ENCODE data around the gene SUGCT. TPM values are rescaled to one million over a fixed set of nuclear protein-coding genes. Genes with fewer than 3 reads are reported as not detected.

SUGCT gene
- total and polyA plus RNA-seq, 7 donors, result 2.4 to 7.3 (median 3.2) TPM

DNA sequence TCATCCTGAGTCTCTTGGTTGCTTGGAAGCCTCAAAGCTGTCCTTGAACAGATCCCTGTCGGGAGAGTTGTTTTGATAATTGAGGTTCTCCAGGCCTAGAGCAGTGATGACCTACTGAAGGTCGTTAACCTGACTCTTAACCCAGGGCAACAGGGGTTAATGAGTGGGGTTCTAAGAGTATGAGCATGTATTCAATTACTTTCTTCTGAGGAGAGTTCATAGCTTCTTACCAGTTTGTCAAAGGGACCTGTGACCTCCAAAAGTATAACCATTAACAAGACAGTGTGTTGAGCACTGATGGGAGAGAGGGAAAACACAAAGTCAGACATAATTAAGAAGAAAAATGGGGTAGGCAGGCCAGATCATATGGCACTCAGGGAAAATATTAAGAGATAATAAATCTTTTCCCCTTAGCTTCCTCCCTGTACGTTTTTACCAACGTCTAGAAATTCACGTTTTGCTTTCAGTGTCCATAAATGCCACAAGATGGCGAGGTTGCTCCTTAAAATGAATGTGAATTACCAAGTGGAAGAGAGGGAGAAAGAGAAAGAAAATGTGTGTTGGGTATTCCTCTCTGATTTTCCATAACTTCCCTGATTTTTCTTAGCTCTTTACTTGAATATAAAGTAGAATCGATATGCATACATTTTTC, 97.6 kb downstream of the SUGCT start:
- intact Hi-C loops (cut with DNase I), result no loop called here
- DNase-seq (no peak), ATAC-seq (no peak)
- no peaks in the 10 kb centered on the region for H3K36me3 ChIP-seq (ENCODE audit: insufficient read depth in 1 of 2, low read depth in 1 of 2)
- H3K27ac ChIP-seq, result no peak overlapping the region
- no peaks in the 10 kb centered on the region for H3K4me1 ChIP-seq
- TF ChIP-seq, protein P1, sequence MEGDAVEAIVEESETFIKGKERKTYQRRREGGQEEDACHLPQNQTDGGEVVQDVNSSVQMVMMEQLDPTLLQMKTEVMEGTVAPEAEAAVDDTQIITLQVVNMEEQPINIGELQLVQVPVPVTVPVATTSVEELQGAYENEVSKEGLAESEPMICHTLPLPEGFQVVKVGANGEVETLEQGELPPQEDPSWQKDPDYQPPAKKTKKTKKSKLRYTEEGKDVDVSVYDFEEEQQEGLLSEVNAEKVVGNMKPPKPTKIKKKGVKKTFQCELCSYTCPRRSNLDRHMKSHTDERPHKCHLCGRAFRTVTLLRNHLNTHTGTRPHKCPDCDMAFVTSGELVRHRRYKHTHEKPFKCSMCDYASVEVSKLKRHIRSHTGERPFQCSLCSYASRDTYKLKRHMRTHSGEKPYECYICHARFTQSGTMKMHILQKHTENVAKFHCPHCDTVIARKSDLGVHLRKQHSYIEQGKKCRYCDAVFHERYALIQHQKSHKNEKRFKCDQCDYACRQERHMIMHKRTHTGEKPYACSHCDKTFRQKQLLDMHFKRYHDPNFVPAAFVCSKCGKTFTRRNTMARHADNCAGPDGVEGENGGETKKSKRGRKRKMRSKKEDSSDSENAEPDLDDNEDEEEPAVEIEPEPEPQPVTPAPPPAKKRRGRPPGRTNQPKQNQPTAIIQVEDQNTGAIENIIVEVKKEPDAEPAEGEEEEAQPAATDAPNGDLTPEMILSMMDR (IDR thresholded peaks at IDR 0.05), result no peak
- no peak overlapping the region for H3K4me3 ChIP-seq
- 37 to 38% (median 38%) methylated on average over 7 of the region's 7 CpGs for WGBS, 3 donors
- H3K27me3 ChIP-seq (ENCODE audit: insufficient read depth in 3 of 3, low read length in 2 of 3), result no peaks in the 10 kb centered on the region
- H3K9me3 ChIP-seq, result no peaks in the 10 kb centered on the region

DNA sequence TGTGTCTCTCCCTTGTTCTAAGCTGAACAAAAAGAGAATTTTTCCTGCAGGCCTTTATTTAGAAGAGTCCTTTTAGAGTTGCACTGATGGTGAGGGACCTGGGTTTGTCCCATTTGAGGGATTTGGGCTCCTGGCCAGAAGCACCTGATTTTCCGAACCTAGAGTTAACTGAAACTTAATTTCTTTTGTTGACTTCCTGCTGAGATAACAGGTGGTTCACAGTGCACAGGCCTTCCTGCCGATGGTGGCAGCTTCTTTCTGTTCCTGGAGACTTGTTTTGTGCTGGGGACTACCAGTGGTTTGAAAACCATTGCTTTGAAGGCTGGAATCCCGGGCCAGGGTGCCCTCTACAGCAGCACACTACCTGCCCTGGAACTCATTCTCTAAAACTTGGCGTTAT, 99.2 kb downstream of the SUGCT start:
- intact Hi-C loops (cut with DNase I), result no loop called here
- H3K4me3 ChIP-seq, result no peak overlapping the region
- ATAC-seq (no peak), DNase-seq (no peak)
- no peaks in the 10 kb centered on the region for H3K9me3 ChIP-seq
- 63 to 69% (median 64%) methylated on average over 4 of the region's 4 CpGs for WGBS, 3 donors
- no peaks in the 10 kb centered on the region for H3K36me3 ChIP-seq (ENCODE audit: insufficient read depth in 1 of 2, low read depth in 1 of 2)
- H3K27ac ChIP-seq, result no peak overlapping the region
- no peaks in the 10 kb centered on the region for H3K27me3 ChIP-seq (ENCODE audit: insufficient read depth in 3 of 3, low read length in 2 of 3)
- TF ChIP-seq, protein P1 (IDR thresholded peaks at IDR 0.05), result no peak
- no peaks in the 10 kb centered on the region for H3K4me1 ChIP-seq

DNA sequence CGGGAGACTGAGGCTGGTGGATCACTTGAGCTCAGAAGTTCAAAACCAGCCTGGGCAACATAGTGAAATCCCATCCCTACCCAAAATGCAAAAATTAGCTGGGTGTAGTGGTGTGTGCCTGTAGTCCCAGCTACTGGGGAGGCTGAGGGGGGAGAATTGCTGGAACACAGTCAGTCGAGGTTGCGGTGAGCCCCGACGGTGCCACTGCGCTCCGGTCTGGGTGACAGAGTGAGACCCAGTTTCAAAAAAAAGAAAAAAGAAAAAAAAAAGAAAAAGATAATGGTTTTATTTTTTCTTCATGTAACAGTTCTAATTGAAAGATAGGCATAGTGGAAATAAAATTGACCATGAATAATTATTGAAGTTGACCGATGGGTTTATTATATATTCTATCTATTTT, 99.9 kb downstream of the SUGCT start:
- Histone ChIP-seq H3K36me3 (ENCODE audit: insufficient read depth in 1 of 2, low read depth in 1 of 2) (no peaks in the 10 kb centered on the region), H3K4me3 (no peak overlapping the region), H3K4me1 (no peaks in the 10 kb centered on the region), H3K27me3 (ENCODE audit: insufficient read depth in 3 of 3, low read length in 2 of 3) (no peaks in the 10 kb centered on the region), H3K9me3 (no peaks in the 10 kb centered on the region), H3K27ac (no peak overlapping the region)
- ATAC-seq (no peak), DNase-seq (no peak)
- 94 to 98% (median 94%) methylated on average over 8 of the region's 8 CpGs for WGBS, 3 donors
- TF ChIP-seq, protein P1 (IDR thresholded peaks at IDR 0.05), result no peak
- intact Hi-C loops (cut with DNase I), result no loop called here

DNA sequence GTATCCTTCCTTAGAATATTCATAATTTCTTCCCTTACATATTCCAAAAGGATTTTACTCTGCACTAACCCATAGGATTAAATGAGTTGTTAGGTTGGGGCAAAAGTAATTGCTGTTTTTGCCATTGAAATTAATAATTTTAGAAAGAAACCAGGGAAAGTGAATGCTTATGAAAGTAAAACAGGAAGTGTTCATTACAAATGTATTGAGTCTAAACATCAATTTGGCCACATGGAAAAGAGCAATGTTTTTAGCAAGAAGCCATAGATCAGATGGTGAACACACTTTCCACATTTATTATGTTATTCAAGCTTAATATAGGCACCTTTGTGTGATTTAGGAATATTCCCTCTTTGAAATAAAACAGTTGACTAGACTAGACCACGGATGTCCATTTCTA, 102.9 kb downstream of the SUGCT start:
- TF ChIP-seq, protein P1 (IDR thresholded peaks at IDR 0.05), result no peak
- no peak for ATAC-seq
- no peaks in the 10 kb centered on the region for H3K36me3 ChIP-seq (ENCODE audit: insufficient read depth in 1 of 2, low read depth in 1 of 2)

DNA sequence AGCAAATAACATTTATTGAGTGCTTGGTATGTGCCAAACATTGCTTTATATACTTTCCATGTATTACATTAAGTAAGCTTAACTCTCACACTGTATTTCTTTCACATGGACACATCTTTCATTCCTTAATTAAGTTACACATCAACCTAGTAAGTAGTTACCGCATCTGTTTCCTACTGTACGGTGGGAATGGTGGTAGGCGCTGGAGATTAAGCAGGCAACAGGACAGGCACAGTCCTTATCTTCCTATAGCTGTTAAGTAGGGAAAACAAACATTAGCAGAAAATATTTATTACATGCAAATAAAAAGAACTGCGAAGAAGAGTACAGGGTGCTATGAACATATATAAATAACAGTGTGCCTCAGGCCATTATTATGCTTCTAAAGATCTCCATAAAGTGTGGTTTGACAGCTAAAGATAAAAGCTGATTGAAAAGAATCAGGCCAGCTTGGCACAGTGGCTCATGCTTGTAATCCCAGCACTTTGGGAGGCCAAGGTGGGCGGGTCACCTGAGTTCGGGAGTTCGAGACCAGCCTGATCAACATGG, 105.0 kb downstream of the SUGCT start:
- 92 to 93% (median 93%) methylated on average over 7 of the region's 7 CpGs for WGBS, 3 donors
- TF ChIP-seq, protein P1 (IDR thresholded peaks at IDR 0.05), result no peak
- no peaks in the 10 kb centered on the region for H3K27me3 ChIP-seq (ENCODE audit: insufficient read depth in 3 of 3, low read length in 2 of 3)

More for the DNA sequence above, 102.9 kb downstream of the SUGCT start:
- no peak for DNase-seq
- intact Hi-C loops (cut with DNase I), result no loop called here
- no peak overlapping the region for H3K27ac ChIP-seq
- no peak overlapping the region for H3K4me3 ChIP-seq
- WGBS, 3 donors, result 89 to 96% (median 95%) methylated on average over 1 of the region's 1 CpG
- H3K27me3 ChIP-seq (ENCODE audit: insufficient read depth in 3 of 3, low read length in 2 of 3), result no peaks in the 10 kb centered on the region
- no peaks in the 10 kb centered on the region for H3K4me1 ChIP-seq
- no peaks in the 10 kb centered on the region for H3K9me3 ChIP-seq

More for the DNA sequence above, 105.0 kb downstream of the SUGCT start:
- H3K27ac ChIP-seq, result no peak overlapping the region
- no peak overlapping the region for H3K4me3 ChIP-seq
- intact Hi-C loops (cut with DNase I), result no loop called here
- H3K4me1 ChIP-seq, result no peaks in the 10 kb centered on the region
- DNase-seq (no peak), ATAC-seq (no peak)
- H3K9me3 ChIP-seq, result no peaks in the 10 kb centered on the region
- H3K36me3 ChIP-seq (ENCODE audit: insufficient read depth in 1 of 2, low read depth in 1 of 2), result no peaks in the 10 kb centered on the region
